Fibroblast of lung (primary cell): ENCODE measurements around the gene FKBP9.
"Not testable (repeated sequence)": the region's sequence is repeated elsewhere in the genome, so short reads cannot be mapped to it uniquely, and the experiment has no call there.

ENCODE experiments used
- CTCF ChIP-seq, 2 donors: IDR thresholded peaks in 1 of 2; conservative IDR thresholded peaks in 1 of 2; 1 replicate in 1 of 2; 2 replicates in 1 of 2; pipeline ENCODE4 v1.5.1; 2011 to 2012; ENCODE audit warnings: low read length in 2 of 2, control low read depth in 1 of 2, inconsistent platforms in 1 of 2, low read depth in 1 of 2, mild to moderate bottlenecking in 1 of 2
- EZH2 ChIP-seq: IDR thresholded peaks from 2 replicates; pipeline ENCODE4 v1.5.1; 2012; ENCODE audit warnings: low read length, control low read depth, mild to moderate bottlenecking; ENCODE audit errors: missing control alignments

- not testable (repeated sequence) for TF ChIP-seq CTCF (conservative IDR thresholded peaks at IDR 0.05 in 1 of 2, IDR thresholded peaks at IDR 0.05 in 1 of 2; ENCODE audit: low read depth in 1 of 2, low read length in 2 of 2); EZH2
Measured at GRCh38 chr7:32998361-32999171, 41.3 kb downstream of the FKBP9 start.
